Endothelial cell of umbilical vein (primary cell): ENCODE results near the gene CCPG1. TPM values are rescaled to one million over a fixed set of nuclear protein-coding genes. Genes with fewer than 3 reads are reported as not detected.

Source experiments
- BruUV-seq: library from RNA; stranded (reverse); fragments of 400-500 nt; replicated peaks from 2 replicates; lab custom pipeline; 2021; lab: Mats Ljungman, UMichigan
- CTCF ChIA-PET: fragments of 300-600, 350-600 bp; sonication (Branson Sonifier 250); formaldehyde crosslinking; loops from one replicate; lab custom pipeline; 2021; ENCODE audit warnings: antibody characterized with exemption, inconsistent platforms; lab: Charles Lee
- POLR2A ChIA-PET: fragments of 300-600, 350-600 bp; sonication (Branson Sonifier 250); formaldehyde crosslinking; loops from one replicate; lab custom pipeline; 2021; ENCODE audit warnings: antibody characterized with exemption, inconsistent platforms; lab: Charles Lee
- DNase-seq: peaks from one replicate; pipeline ENCODE4 v3.0.0-alpha.2; 2011; ENCODE audit warnings: low read depth, low spot score
- FAIRE-seq: peaks from 2 replicates; lab custom pipeline; 2011; peaks lifted over from hg19 to GRCh38; lab: Jason Lieb, UNC
- H2AFZ ChIP-seq: 2 replicates; pipeline ENCODE4 v1.6.0; 2012; ENCODE audit warnings: low read depth, low read length, control low read depth, inconsistent platforms
- H3K27ac ChIP-seq: 2 replicates; pipeline ENCODE4 v1.5.1; 2011; ENCODE audit warnings: low read depth, mild to moderate bottlenecking, control low read depth, low read length, moderate library complexity; ENCODE audit not compliant: insufficient read depth
- H3K27me3 ChIP-seq, 2 experiments: 2 replicates each; pipeline versions ENCODE4 v1.6.0 to v1.6.1; 2011; ENCODE audit warnings: low read length in 2 of 2, mixed read lengths in 1 of 2; ENCODE audit not compliant: control insufficient read depth in 2 of 2, insufficient read depth in 2 of 2
- H3K36me3 ChIP-seq, 2 experiments: 2 replicates in 1 of 2; 3 replicates in 1 of 2; pipeline ENCODE4 v1.5.1; 2011; ENCODE audit warnings: low read length in 2 of 2, mild to moderate bottlenecking in 1 of 2, moderate library complexity in 1 of 2; ENCODE audit not compliant: control insufficient read depth in 2 of 2, insufficient read depth in 2 of 2; ENCODE audit errors: extremely low read depth in 1 of 2
- H3K4me1 ChIP-seq: 3 replicates; pipeline ENCODE4 v1.5.1; 2011; ENCODE audit warnings: mild to moderate bottlenecking, low read length; ENCODE audit not compliant: control insufficient read depth, insufficient read depth; ENCODE audit errors: extremely low read depth
- H3K4me2 ChIP-seq: 2 replicates; pipeline ENCODE4 v1.6.1; 2011; ENCODE audit warnings: low read length, control low read depth, mixed read lengths; ENCODE audit not compliant: insufficient read depth
- H3K4me3 ChIP-seq, 3 experiments: fragments of 200-600 bp in 1 of 3; sonication (generic), shearing (Covaris generic) in 1 of 3; replicated peaks in 1 of 3; 2 replicates each; pipeline ENCODE4 v1.5.1; 2011 to 2016; ENCODE audit warnings: control low read depth in 3 of 3, low read length in 3 of 3, mild to moderate bottlenecking in 2 of 3, inconsistent platforms in 1 of 3, low read depth in 1 of 3, moderate library complexity in 1 of 3; ENCODE audit not compliant: insufficient read depth in 1 of 3
- H3K79me2 ChIP-seq: 2 replicates; pipeline ENCODE4 v1.6.0; 2012; ENCODE audit warnings: low read length, inconsistent platforms; ENCODE audit not compliant: control insufficient read depth, insufficient read depth
- H3K9ac ChIP-seq: replicated peaks from 2 replicates; pipeline ENCODE3; 2011; ENCODE audit warnings: low read length, control low read depth; ENCODE audit not compliant: insufficient read depth; ENCODE audit errors: extremely low read depth
- H3K9me1 ChIP-seq: replicated peaks from 3 replicates; pipeline ENCODE4 v1.6.0; 2011; ENCODE audit warnings: mild to moderate bottlenecking, low read length; ENCODE audit not compliant: control insufficient read depth, insufficient read depth; ENCODE audit errors: extremely low read depth
- H3K9me3 ChIP-seq: replicated peaks from 2 replicates; pipeline ENCODE4 v1.5.1; 2012; ENCODE audit warnings: low read length, inconsistent platforms; ENCODE audit not compliant: control insufficient read depth, insufficient read depth
- H4K20me1 ChIP-seq: replicated peaks from 2 replicates; pipeline ENCODE3; 2011; ENCODE audit warnings: mild to moderate bottlenecking, low read length; ENCODE audit not compliant: control insufficient read depth, insufficient read depth; ENCODE audit errors: extremely low read depth
- CTCF ChIP-seq, 2 donors: IDR thresholded peaks; 1 replicate in 1 of 2; 2 replicates in 1 of 2; pipeline ENCODE4 v1.5.1; 2011; ENCODE audit warnings: low read length in 2 of 2, mild to moderate bottlenecking in 2 of 2, moderate library complexity in 2 of 2, control low read depth in 1 of 2, inconsistent platforms in 1 of 2, low read depth in 1 of 2; ENCODE audit not compliant: insufficient read depth in 1 of 2; ENCODE audit errors: extremely low read depth in 1 of 2
- EZH2 ChIP-seq: IDR thresholded peaks from 2 replicates; pipeline ENCODE4 v1.6.1; 2012; ENCODE audit warnings: borderline replicate concordance, low read depth, mild to moderate bottlenecking, moderate library complexity, low read length, inconsistent platforms; ENCODE audit not compliant: severe bottlenecking
- FOS ChIP-seq: IDR thresholded peaks from 2 replicates; pipeline ENCODE4 v1.6.1; 2011; ENCODE audit warnings: mild to moderate bottlenecking, low read length, moderate library complexity, borderline replicate concordance; ENCODE audit not compliant: insufficient read depth
- GATA2 ChIP-seq: IDR thresholded peaks from 2 replicates; pipeline ENCODE4 v1.7.0; 2011; ENCODE audit warnings: low read depth, mild to moderate bottlenecking, moderate library complexity, mixed read lengths, low read length; ENCODE audit not compliant: insufficient read length, insufficient read depth
- JUN ChIP-seq: IDR thresholded peaks from 2 replicates; pipeline ENCODE4 v1.6.1; 2011; ENCODE audit warnings: borderline replicate concordance, low read depth; ENCODE audit not compliant: insufficient read length, insufficient read depth
- MAX ChIP-seq: IDR thresholded peaks from 2 replicates; pipeline ENCODE4 v1.6.1; 2011; ENCODE audit not compliant: insufficient read depth, insufficient read length
- MYC ChIP-seq: IDR thresholded peaks from one replicate; pipeline ENCODE4 v1.6.1; 2011; ENCODE audit warnings: mild to moderate bottlenecking, low read depth, low read length
- POLR2A ChIP-seq: IDR thresholded peaks from 2 replicates; pipeline ENCODE4 v1.6.1; 2012; ENCODE audit warnings: low read depth, mild to moderate bottlenecking, control low read depth, low read length
- POLR2AphosphoS5 ChIP-seq: IDR thresholded peaks from 2 replicates; pipeline ENCODE4 v1.6.1; 2012; ENCODE audit warnings: low read depth, mild to moderate bottlenecking, control low read depth, low read length, moderate library complexity; ENCODE audit not compliant: insufficient read depth
- dilution Hi-C: fragments of 300-500 bp; cut with MboI; formaldehyde crosslinking; loops from one replicate; pipeline ENCODE4 v1.15.0; 2019; ENCODE audit warnings: low sequenced_read_pairs; ENCODE audit not compliant: extremely low pct_ligation_motif_present
- intact Hi-C: fragments of 100-400 bp; cut with micrococcal nuclease; formaldehyde crosslinking; loops from one replicate; pipeline ENCODE4 v1.10.0; 2022
- polyA plus RNA-seq, 4 experiments: library from polyadenylated mRNA; depleted of rRNA in 3 of 4; stranded (reverse) in 3 of 4; unstranded in 1 of 4; fragments of >200 nt; gene quantifications; 2 replicates each; pipeline versions ENCODE4 v1.2.1 to v1.2.3, GENCODE V29; 2011 to 2012; ENCODE audit warnings: missing spikeins in 1 of 4
- total RNA-seq: library from RNA; stranded (reverse); gene quantifications from 2 replicates; pipeline ENCODE4 v1.2.3, GENCODE V29; 2021

The CCPG1 gene
- total and polyA plus RNA-seq, 2 donors (not counting 3 experiments of a cell fraction or from before 2014, with no cell fraction given) = 19.1 to 58.5 TPM

DNA sequence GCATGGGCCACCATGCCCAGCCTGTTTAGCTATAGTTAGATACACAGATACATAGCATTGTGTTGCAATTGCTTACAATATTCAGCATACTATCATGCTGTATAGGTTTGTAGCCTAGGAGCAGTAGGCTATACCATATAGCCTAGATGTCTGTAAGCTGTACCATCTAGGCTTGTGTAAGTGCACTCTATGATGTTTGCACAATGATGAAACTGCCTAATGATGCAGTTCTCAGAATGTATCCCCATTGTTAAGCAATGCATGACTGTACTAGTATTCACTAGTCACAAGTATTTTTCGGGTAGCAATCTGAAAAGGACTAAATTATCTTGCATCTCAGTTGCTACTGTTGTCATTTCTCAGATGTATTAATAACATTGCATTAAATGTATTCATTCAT lies 73.2 kb downstream of the CCPG1 start:
- no peak for FAIRE-seq
- Histone ChIP-seq H3K4me1 (no peaks in the 10 kb centered on the region), H3K79me2 (no peaks in the 10 kb centered on the region), H3K9me1 (no peaks in the 10 kb centered on the region), H3K27me3 (no peaks in the 10 kb centered on the region), H3K27ac (no peak overlapping the region), H3K4me2 (no peak overlapping the region), H3K9me3 (no peaks in the 10 kb centered on the region), H3K9ac (no peak overlapping the region), H3K36me3 (peaks cover 0 to 2% of the 10 kb centered on the region in 2 experiments), H2AFZ (no peak overlapping the region), H3K4me3 (no peak overlapping the region), H4K20me1 (no peaks in the 10 kb centered on the region)
- dilution Hi-C loops (no loop called here), intact Hi-C loops (no loop called here)
- BruUV-seq = no TSS peak
- no peak for DNase-seq
- TF ChIP-seq MYC = no peak
- TF ChIP-seq GATA2 = no peak
- TF ChIP-seq EZH2 = no peak
- TF ChIP-seq CTCF (IDR thresholded peaks at IDR 0.05; ENCODE audit: extremely low read depth in 1 of 2, insufficient read depth in 1 of 2, low read depth in 1 of 2, low read length in 2 of 2) = no peak
- no peak for TF ChIP-seq FOS
- no peak for TF ChIP-seq MAX
- TF ChIP-seq JUN = no peak
- no peak for TF ChIP-seq POLR2A
- no peak for TF ChIP-seq POLR2AphosphoS5
- ChIA-PET POLR2A (no interaction called here), CTCF (interaction anchor here (0.9 to 2.0 kb wide), 3 partner anchors 9 to 105 kb away, joined by 3 to 4 read pairs (median 3); no protein-coding TSS in a partner anchor)
